Frontal cortex (tissue), 4 donors: ENCODE data around the gene ABCG8. TPM values are rescaled to one million over a fixed set of nuclear protein-coding genes. Genes with fewer than 3 reads are reported as not detected.

Experiments
- DNase-seq, 2 donors: peaks; one replicate each; pipeline ENCODE4 v3.0.0; 2012; ENCODE audit warnings: low spot score in 2 of 2
- FAIRE-seq: peaks from 2 replicates; lab custom pipeline; 2012; peaks lifted over from hg19 to GRCh38; lab: Jason Lieb, UNC
- total RNA-seq: library from RNA; depleted of rRNA; stranded (reverse); fragments of >200 nt; gene quantifications from one replicate; pipeline ENCODE4 v1.2.3, GENCODE V29; 2014
- donor health status: control.
- donor health status: control.
- donor health status: control.

The ABCG8 gene
- total RNA-seq = 0.41 TPM

DNA sequence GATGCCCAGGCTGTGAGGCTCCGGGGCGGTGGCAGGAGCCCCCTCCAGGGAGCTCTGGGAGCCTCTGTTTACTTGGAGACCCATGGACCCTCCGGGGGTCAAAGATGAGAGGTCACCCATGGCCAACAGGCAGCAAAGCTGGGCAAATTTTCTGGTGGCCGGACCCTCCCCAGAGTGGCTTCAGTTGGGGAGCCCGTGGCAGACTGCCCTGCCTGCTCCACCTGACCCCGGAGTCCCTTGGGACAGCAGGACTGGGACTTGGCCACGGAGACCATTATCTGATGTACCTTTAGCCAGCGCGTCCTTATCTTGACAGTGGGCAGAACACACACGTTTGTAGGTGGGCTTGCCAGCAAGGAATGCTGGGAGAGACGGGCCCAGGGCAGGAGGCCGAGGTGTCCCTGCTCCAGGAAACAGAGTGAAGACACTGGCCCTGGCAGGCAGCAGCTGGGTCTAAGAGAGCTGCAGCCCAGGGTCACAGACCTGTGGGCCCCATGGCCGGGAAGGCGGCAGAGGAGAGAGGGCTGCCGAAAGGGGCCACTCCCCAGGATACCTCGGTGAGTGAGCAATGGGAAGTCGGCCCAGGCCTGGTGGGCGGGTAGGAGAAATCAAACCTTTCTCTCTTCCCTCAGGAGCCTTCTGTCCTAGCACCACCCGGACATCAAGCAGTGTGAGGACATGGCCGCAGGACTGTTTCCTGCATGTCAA, at the start of gene ABCG8, which contains the start of gene ABCG5:
Gene ABCG8 (plus strand): TSS at position 412 of the 708 bp plus-strand sequence. CDS start 83 bp downstream, at position 495.
Gene ABCG5 (minus strand): TSS at position 280 of the 708 bp plus-strand sequence. CDS start 160 bp downstream, at position 120.
- FAIRE-seq (no peak), DNase-seq (no peak)

- FAIRE-seq (no peak), DNase-seq (no peak)
Observed at GRCh38 chr2:43790147-43790546, 48.6 kb upstream of the ABCG8 start.

DNA sequence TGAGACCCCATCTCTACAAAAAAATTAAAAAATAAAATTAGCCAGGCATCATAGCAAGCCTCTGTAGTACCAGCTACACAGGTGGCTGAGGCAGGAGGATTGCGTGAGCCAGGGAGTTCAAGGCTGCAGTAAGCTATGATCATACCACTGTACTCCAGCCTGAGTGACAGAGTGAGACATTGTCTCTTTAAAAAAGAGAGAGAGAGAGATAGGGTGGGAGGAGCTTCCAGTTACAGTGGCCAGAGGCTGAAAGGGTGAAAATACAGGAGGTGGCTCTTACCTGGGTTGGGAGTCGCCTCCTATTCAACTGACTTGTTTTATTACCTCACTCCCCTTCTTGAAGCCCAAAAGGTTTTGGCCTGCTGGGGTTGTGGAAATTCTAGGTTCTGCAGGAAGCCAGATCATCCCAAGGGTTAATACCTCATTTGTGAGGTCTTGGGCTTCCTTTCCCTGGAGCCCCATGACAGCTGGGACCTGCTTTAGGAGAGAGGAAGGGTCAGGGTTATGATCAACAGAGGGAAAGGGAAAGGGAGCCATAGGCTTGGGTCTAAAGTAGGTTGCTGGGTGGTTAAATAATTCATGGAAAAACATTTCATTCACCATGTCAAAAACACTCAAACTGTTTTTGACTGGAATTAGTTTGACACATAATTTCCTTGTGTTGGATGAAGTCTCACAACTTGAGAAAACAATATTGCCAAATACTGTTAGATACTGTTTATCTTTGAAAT, 47.6 kb upstream of the ABCG8 start:
- FAIRE-seq (no peak), DNase-seq (no peak)

DNA sequence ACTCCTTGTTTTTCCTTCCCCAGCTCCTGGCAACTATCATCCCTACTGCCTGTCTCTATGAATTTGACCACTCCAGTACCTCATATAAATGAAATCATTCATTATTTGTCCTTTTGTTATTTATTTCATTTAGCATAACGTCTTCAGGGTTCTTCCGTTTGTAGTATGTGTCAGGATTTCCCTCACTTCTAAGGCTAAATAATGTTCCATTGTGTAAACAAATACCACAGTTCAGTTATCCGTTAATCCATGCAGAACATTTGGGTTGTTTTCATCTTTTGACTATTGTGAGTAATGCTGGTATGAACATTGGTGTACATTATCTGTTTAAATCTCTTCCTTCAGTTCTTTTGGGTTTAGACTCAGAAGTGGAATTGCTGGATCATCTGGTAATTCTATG, 46.1 kb upstream of the ABCG8 start:
- no peak for DNase-seq
- no peak for FAIRE-seq

DNA sequence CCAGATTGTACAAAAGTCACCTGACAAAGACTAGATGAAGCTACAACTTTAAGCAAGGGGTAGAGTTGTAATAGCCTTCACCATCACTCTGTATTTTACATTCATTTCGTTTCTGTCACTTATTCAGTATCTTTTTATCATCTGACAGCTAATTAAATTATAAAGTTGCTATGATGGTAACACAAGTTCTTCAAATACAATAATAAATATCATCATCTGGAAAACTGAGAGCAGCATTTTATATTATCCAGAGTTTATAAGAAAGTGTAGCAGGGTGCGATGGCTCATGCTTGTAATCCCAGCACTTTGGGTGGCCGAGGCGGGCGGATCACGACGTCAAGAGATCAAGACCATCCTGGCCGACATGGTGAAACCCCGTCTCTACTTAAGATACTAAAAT, 43.8 kb upstream of the ABCG8 start:
- FAIRE-seq (no peak), DNase-seq (no peak)

DNA sequence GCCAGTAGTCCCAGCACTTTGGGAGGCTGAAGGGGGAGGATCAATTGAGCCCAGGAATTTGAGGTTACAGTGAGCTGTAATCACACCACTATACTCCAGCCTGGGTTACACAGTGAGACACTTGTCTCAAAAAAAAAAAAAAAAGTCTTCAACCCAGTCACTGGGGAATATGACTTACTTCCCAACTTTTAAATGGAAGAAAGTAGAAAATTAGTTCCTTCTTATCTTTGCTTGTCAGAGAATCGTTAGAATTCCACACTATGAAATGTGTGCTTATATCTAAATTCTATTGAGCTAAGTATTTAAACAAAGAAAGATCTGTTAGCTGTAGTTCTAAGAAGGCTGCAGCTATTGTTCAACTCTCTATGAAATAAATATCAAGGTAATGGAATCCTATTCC, 42.6 kb upstream of the ABCG8 start:
- FAIRE-seq (peak; percentile 3), DNase-seq (no peak)

- FAIRE-seq (no peak), DNase-seq (no peak)
Observed at GRCh38 chr2:43798300-43798699, 40.5 kb upstream of the ABCG8 start.

DNA sequence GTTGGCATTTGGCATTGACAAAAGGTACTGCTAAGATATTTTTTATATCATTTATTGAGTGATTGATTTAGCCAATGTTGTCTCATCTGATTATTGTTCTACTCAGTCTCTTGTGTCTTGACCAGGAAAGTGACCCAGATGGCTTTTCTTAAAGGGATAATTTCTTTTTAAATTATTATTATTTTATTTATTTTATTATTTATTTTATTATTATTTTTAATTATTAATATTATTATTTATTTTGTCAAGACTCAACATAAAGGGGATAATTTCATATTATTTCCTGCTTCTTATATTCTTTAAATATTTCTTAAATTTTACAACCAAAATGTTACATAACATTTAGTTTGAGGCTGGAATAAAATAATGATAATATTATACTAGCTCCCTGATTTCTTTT, 37.9 kb upstream of the ABCG8 start:
- DNase-seq (no peak), FAIRE-seq (peak; percentile 85)

GRCh38 chr2:43802135-43802534, 36.6 kb upstream of the ABCG8 start:
- no peak for FAIRE-seq
- no peak for DNase-seq

- FAIRE-seq = no peak
- no peak for DNase-seq
Observed at GRCh38 chr2:43803113-43803512, 35.7 kb upstream of the ABCG8 start.

GRCh38 chr2:43806719-43807031, 32.1 kb upstream of the ABCG8 start:
- no peak for DNase-seq
- FAIRE-seq = no peak

- DNase-seq (no peak), FAIRE-seq (no peak)
Observed at GRCh38 chr2:43810452-43810851, 28.3 kb upstream of the ABCG8 start.

DNA sequence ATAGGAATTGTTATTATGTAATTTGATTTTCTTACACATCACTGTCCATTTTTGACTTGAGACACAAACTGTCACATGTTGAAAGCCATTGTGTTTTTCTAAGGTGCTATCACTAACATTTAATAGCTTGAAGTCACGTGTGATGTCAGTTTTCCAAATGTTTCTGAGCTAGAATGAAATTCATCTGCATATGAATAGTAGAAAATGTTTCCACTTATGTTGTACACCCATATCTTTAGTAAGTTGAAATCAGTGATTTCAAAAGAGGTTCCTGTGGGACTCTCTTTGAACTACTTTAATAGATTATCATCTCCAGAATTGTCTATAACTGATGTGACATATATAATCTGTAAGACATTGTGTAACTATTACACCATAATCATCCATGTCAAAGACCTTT, 27.9 kb upstream of the ABCG8 start:
- DNase-seq (no peak), FAIRE-seq (peak; percentile 3)

GRCh38 chr2:43812006-43812405, 26.8 kb upstream of the ABCG8 start:
- FAIRE-seq = no peak
- DNase-seq = no peak

DNA sequence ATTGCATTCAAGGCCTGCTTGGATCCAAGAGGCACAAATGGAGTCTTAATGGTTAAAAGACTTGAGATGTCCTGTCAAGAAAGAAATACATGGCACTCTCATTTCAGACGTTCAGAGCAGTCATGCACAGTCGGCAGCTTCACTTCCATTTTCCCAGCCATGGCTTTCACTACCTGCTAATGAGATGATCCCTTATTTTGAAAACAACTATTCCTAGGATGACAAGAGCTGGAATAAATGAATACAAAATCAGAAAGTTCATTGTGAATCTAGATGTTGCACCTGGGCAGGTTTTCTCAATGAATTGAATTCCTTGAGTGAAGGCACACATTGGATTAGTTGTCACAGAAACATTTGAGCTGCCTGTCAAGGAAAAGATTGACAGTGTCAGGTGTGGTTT, 25.8 kb upstream of the ABCG8 start:
- FAIRE-seq (no peak), DNase-seq (no peak)

GRCh38 chr2:43814711-43815110, 24.1 kb upstream of the ABCG8 start:
- DNase-seq = no peak
- no peak for FAIRE-seq

GRCh38 chr2:43818761-43819160, 20.0 kb upstream of the ABCG8 start:
- FAIRE-seq (no peak), DNase-seq (no peak)

- no peak for DNase-seq
- FAIRE-seq = no peak
Observed at GRCh38 chr2:43819491-43820163, 19.1 kb upstream of the ABCG8 start.

DNA sequence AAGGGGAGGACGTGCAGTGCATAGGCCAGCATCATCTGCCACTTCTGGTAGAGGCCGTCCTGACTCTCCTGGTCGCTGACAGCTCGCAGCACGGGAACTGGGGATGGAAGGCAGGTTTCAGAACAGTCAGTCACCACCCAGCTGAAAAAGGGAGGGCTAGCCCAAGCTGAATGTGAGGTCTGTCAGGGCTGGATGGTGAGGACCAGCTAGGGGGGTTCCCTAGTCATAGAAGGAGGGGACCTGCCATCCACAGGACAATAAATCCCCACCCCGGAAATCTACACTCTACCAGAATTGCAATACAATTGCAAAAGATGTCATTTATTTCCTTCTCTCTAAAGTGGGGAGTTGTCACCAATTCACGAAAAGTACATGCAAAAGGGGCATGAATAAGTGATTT, 15.9 kb upstream of the ABCG8 start:
- FAIRE-seq (no peak), DNase-seq (no peak)

GRCh38 chr2:43823751-43824150, 15.0 kb upstream of the ABCG8 start:
- no peak for FAIRE-seq
- DNase-seq = no peak

- FAIRE-seq (no peak), DNase-seq (no peak)
Observed at GRCh38 chr2:43824512-43824911, 14.3 kb upstream of the ABCG8 start.
